AG09319 (cell line): ENCODE measurements around the gene TNIP1.

Source experiments
- DNase-seq: peaks from one replicate; pipeline ENCODE4 v3.0.0-alpha.2; 2010; ENCODE audit warnings: low read depth; ENCODE audit errors: extremely low read depth
- CTCF ChIP-seq: IDR thresholded peaks from 2 replicates; pipeline ENCODE4 v1.5.1; 2011; ENCODE audit warnings: low read depth, mild to moderate bottlenecking, inconsistent platforms, low read length, moderate library complexity

The TNIP1 gene

GRCh38 chr5:151055336-151055735, 25.5 kb downstream of the TNIP1 start:
- TF ChIP-seq CTCF, result no peak
- DNase-seq, result no peak

- no peak for DNase-seq
- TF ChIP-seq CTCF, result no peak
Observed at GRCh38 chr5:151054709-151055108, 26.1 kb downstream of the TNIP1 start.

GRCh38 chr5:151053796-151054462, 26.9 kb downstream of the TNIP1 start:
- DNase-seq, result no peak
- no peak for TF ChIP-seq CTCF

- TF ChIP-seq CTCF, result no peak
- no peak for DNase-seq
Observed at GRCh38 chr5:151052836-151053235, 28.0 kb downstream of the TNIP1 start.

- TF ChIP-seq CTCF, result no peak
- no peak for DNase-seq
Observed at GRCh38 chr5:151051931-151052608, 28.8 kb downstream of the TNIP1 start.

GRCh38 chr5:151051066-151051930, 29.5 kb downstream of the TNIP1 start:
- DNase-seq, result peak; percentile 51
- peak; percentile 94 for TF ChIP-seq CTCF

GRCh38 chr5:151048526-151048925, 32.3 kb downstream of the TNIP1 start:
- TF ChIP-seq CTCF, result peak; percentile 34
- DNase-seq, result no peak
